D721Med (cell line): ENCODE data around the gene EPN2.

Experiments used
- DNase-seq: peaks from one replicate; pipeline ENCODE4 v3.0.0; 2011; ENCODE audit warnings: low spot score; ENCODE audit not compliant: insufficient read length
- FAIRE-seq: peaks from 2 replicates; lab custom pipeline; 2011; peaks lifted over from hg19 to GRCh38; lab: Jason Lieb, UNC
- CTCF ChIP-seq: IDR thresholded peaks from 2 replicates; pipeline ENCODE4 v1.5.1; 2012; ENCODE audit warnings: mild to moderate bottlenecking, control low read depth; ENCODE audit not compliant: insufficient read depth; ENCODE audit errors: missing control alignments

Gene EPN2

GRCh38 chr17:19341641-19342610 lies 104.8 kb downstream of the EPN2 start:
- DNase-seq (no peak), FAIRE-seq (no peak)
- no peak for TF ChIP-seq CTCF

GRCh38 chr17:19342611-19343255 lies 105.6 kb downstream of the EPN2 start:
- FAIRE-seq (no peak), DNase-seq (no peak)
- TF ChIP-seq CTCF: no peak

- no peak for TF ChIP-seq CTCF
- no peak for DNase-seq
- FAIRE-seq: no peak
Measured at GRCh38 chr17:19343256-19343630, 106.1 kb downstream of the EPN2 start.

- no peak for TF ChIP-seq CTCF
- no peak for FAIRE-seq
- DNase-seq: no peak
Measured at GRCh38 chr17:19343671-19344151, 106.5 kb downstream of the EPN2 start.

GRCh38 chr17:19344311-19345066 lies 107.3 kb downstream of the EPN2 start:
- no peak for TF ChIP-seq CTCF
- FAIRE-seq (no peak), DNase-seq (no peak)

- DNase-seq (no peak), FAIRE-seq (no peak)
- TF ChIP-seq CTCF: no peak
Measured at GRCh38 chr17:19345067-19345460, 107.9 kb downstream of the EPN2 start.
